Endothelial cell of umbilical vein (primary cell): ENCODE data around the gene TPR.
"Not testable (repeated sequence)": the region's sequence is repeated elsewhere in the genome, so short reads cannot be mapped to it uniquely, and the experiment has no call there.

Source experiments
- CTCF ChIP-seq, 2 donors: IDR thresholded peaks; 1 replicate in 1 of 2; 2 replicates in 1 of 2; pipeline ENCODE4 v1.5.1; 2011; ENCODE audit warnings: low read length in 2 of 2, mild to moderate bottlenecking in 2 of 2, moderate library complexity in 2 of 2, control low read depth in 1 of 2, inconsistent platforms in 1 of 2, low read depth in 1 of 2; ENCODE audit not compliant: insufficient read depth in 1 of 2; ENCODE audit errors: extremely low read depth in 1 of 2
- EZH2 ChIP-seq: IDR thresholded peaks from 2 replicates; pipeline ENCODE4 v1.6.1; 2012; ENCODE audit warnings: borderline replicate concordance, low read depth, mild to moderate bottlenecking, moderate library complexity, low read length, inconsistent platforms; ENCODE audit not compliant: severe bottlenecking

GRCh38 chr1:186401446-186401845 lies 26.4 kb upstream of the TPR start:
- TF ChIP-seq EZH2; CTCF (IDR thresholded peaks at IDR 0.05; ENCODE audit: extremely low read depth in 1 of 2, insufficient read depth in 1 of 2, low read depth in 1 of 2, low read length in 2 of 2): not testable (repeated sequence)
